ENCODE measurements around the gene ZFP14.

DNA sequence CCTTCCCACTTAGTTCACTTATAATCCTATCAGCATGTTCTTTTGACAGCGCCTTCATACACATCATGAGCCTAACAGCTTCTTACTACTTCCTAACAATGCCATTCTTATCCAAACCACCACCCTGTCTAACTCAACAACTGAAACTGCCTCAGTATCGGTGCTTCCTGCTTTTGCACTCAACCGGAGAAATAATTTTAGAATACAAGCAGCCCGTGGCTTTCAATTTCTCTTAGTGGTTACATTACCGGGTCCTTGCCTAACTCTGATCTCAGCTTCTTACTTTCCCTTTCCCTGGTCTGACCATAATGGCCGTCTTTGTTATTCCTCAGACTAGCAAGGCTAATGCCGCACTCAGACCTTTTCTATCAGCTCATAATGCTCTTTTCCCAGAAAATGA is 22.5 kb upstream of the ZFP14 start:
- TF ChIP-seq, protein P1, sequence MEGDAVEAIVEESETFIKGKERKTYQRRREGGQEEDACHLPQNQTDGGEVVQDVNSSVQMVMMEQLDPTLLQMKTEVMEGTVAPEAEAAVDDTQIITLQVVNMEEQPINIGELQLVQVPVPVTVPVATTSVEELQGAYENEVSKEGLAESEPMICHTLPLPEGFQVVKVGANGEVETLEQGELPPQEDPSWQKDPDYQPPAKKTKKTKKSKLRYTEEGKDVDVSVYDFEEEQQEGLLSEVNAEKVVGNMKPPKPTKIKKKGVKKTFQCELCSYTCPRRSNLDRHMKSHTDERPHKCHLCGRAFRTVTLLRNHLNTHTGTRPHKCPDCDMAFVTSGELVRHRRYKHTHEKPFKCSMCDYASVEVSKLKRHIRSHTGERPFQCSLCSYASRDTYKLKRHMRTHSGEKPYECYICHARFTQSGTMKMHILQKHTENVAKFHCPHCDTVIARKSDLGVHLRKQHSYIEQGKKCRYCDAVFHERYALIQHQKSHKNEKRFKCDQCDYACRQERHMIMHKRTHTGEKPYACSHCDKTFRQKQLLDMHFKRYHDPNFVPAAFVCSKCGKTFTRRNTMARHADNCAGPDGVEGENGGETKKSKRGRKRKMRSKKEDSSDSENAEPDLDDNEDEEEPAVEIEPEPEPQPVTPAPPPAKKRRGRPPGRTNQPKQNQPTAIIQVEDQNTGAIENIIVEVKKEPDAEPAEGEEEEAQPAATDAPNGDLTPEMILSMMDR (IDR thresholded peaks at IDR 0.05) = no peak
- TF ChIP-seq EP300 (IDR thresholded peaks at IDR 0.05) = no peak
